B cell (primary cell): ENCODE results near the gene NFATC2. TPM values are rescaled to one million over a fixed set of nuclear protein-coding genes. Genes with fewer than 3 reads are reported as not detected.

Experiments
- ATAC-seq: fragments of 200-7000 bp; cut with Tn5 transposase; one replicate; pipeline ENCODE4 v1.10.0; 2021; ENCODE audit warnings: low read depth, mild to moderate bottlenecking, moderate number of reproducible peaks, moderate library complexity
- CTCF ChIA-PET: fragments of 350-600 bp; sonication (Branson Sonifier 250); formaldehyde crosslinking; loops from one replicate; lab custom pipeline; 2021; ENCODE audit warnings: antibody characterized with exemption, inconsistent platforms; lab: Charles Lee
- POLR2A ChIA-PET: fragments of 350-600 bp; sonication (Branson Sonifier 250); formaldehyde crosslinking; loops from one replicate; lab custom pipeline; 2021; ENCODE audit warnings: antibody characterized with exemption; lab: Charles Lee
- DNase-seq: peaks from one replicate; pipeline ENCODE4 v3.0.0; 2013
- H2AFZ ChIP-seq: 2 replicates; pipeline ENCODE4 v1.6.1; 2012; ENCODE audit warnings: mild to moderate bottlenecking, low read depth, low read length; ENCODE audit not compliant: insufficient read depth, poor library complexity, severe bottlenecking
- H3K27ac ChIP-seq, 2 donors: 1 replicate in 1 of 2; 2 replicates in 1 of 2; pipeline ENCODE4 v1.5.1; 2012 to 2013; ENCODE audit warnings: low read length in 2 of 2, mild to moderate bottlenecking in 2 of 2, moderate library complexity in 1 of 2
- H3K27me3 ChIP-seq, 4 experiments: fragments of 200-600 bp in 1 of 4; sonication (generic) in 1 of 4; replicated peaks in 1 of 4; 1 replicate in 2 of 4; 2 replicates in 2 of 4; pipeline versions ENCODE4 v1.6.1 to v1.7.0; 2013 to 2016; ENCODE audit warnings: low read length in 3 of 4, mild to moderate bottlenecking in 2 of 4, mixed read lengths in 1 of 4, moderate library complexity in 1 of 4; ENCODE audit not compliant: insufficient read depth in 4 of 4, control insufficient read depth in 3 of 4; ENCODE audit errors: control extremely low read depth in 1 of 4
- H3K36me3 ChIP-seq, 2 experiments: replicated peaks in 1 of 2; 1 replicate in 1 of 2; 2 replicates in 1 of 2; pipeline versions ENCODE4 v1.6.1 to v1.7.1; 2013; ENCODE audit warnings: low read length in 1 of 2; ENCODE audit not compliant: insufficient read depth in 2 of 2, control insufficient read depth in 1 of 2; ENCODE audit errors: control extremely low read depth in 1 of 2, extremely low read depth in 1 of 2
- H3K4me1 ChIP-seq, 2 donors: fragments of 200-600 bp in 1 of 2; sonication (generic) in 1 of 2; 1 replicate in 1 of 2; 2 replicates in 1 of 2; pipeline versions ENCODE4 v1.5.1 to v1.6.1; 2013 to 2017; ENCODE audit warnings: low read length in 2 of 2; ENCODE audit not compliant: control insufficient read depth in 2 of 2, insufficient read depth in 2 of 2
- H3K4me2 ChIP-seq: replicated peaks from 2 replicates; pipeline ENCODE3; 2012; ENCODE audit warnings: mild to moderate bottlenecking, low read depth, low read length; ENCODE audit not compliant: poor library complexity, severe bottlenecking
- H3K4me3 ChIP-seq, 5 experiments: fragments of 200-600 bp in 1 of 5; sonication (generic) in 1 of 5; 1 replicate in 3 of 5; 2 replicates in 2 of 5; pipeline versions ENCODE4 v1.5.1 to v1.7.0; 2011 to 2016; ENCODE audit warnings: low read length in 4 of 5, mild to moderate bottlenecking in 4 of 5, low read depth in 2 of 5, control low read depth in 1 of 5, moderate library complexity in 1 of 5; ENCODE audit not compliant: insufficient read depth in 1 of 5; ENCODE audit errors: control extremely low read depth in 1 of 5, extremely low read depth in 1 of 5
- H3K79me2 ChIP-seq: fragments of 200-600 bp; sonication (generic); one replicate; pipeline ENCODE4 v1.6.0; 2016; ENCODE audit warnings: low read length; ENCODE audit not compliant: control insufficient read depth, insufficient read depth
- H3K9ac ChIP-seq: fragments of 200-600 bp; sonication (generic); 2 replicates; pipeline ENCODE4 v1.6.1; 2017; ENCODE audit warnings: mild to moderate bottlenecking, low read length, moderate library complexity
- H3K9me3 ChIP-seq, 3 donors: one replicate each; pipeline versions ENCODE4 v1.6.1 to v1.7.1; 2013; ENCODE audit warnings: low read length in 2 of 3; ENCODE audit not compliant: control insufficient read depth in 2 of 3, insufficient read depth in 1 of 3; ENCODE audit errors: control extremely low read depth in 1 of 3
- H4K20me1 ChIP-seq: 2 replicates; pipeline ENCODE4 v1.6.0; 2012; ENCODE audit warnings: mild to moderate bottlenecking, low read length; ENCODE audit not compliant: insufficient read depth, control insufficient read depth, poor library complexity, severe bottlenecking
- H3K27ac Mint-ChIP-seq: one replicate; pipeline ENCODE4 v1.8.0; 2021; ENCODE audit warnings: mixed read lengths
- H3K27me3 Mint-ChIP-seq: one replicate; pipeline ENCODE4 v1.8.0; 2021; ENCODE audit warnings: mixed read lengths
- H3K4me1 Mint-ChIP-seq: one replicate; pipeline ENCODE4 v1.8.0; 2021; ENCODE audit warnings: mixed read lengths
- H3K4me3 Mint-ChIP-seq: one replicate; pipeline ENCODE4 v1.8.0; 2021; ENCODE audit warnings: mixed read lengths
- H3K9me3 Mint-ChIP-seq: one replicate; pipeline ENCODE4 v1.8.0; 2022; ENCODE audit warnings: mixed read lengths; ENCODE audit not compliant: insufficient read depth
- EZH2 ChIP-seq: IDR thresholded peaks from 2 replicates; pipeline ENCODE4 v1.6.1; 2012; ENCODE audit warnings: borderline replicate concordance, low read depth, mild to moderate bottlenecking, moderate library complexity, low read length; ENCODE audit not compliant: insufficient read depth, poor library complexity, severe bottlenecking
- WGBS: methylation state at CpG from one replicate; pipeline ENCODE4 v1.1.5; 2013; ENCODE audit warnings: missing lambda C conversion rate; ENCODE audit not compliant: insufficient coverage; 5-methylcytosine and 5-hydroxymethylcytosine counted together
- intact Hi-C: fragments of 100-400 bp; cut with micrococcal nuclease; formaldehyde crosslinking; loops from one replicate; pipeline ENCODE4 v1.10.0; 2022
- polyA plus RNA-seq: library from polyadenylated mRNA; depleted of rRNA; stranded (reverse); fragments of >200 nt; gene quantifications from 2 replicates; pipeline ENCODE4 v1.2.3, GENCODE V29; 2012
- total RNA-seq, 2 donors: library from RNA; stranded (reverse); fragments of 120-200 nt in 1 of 2; gene quantifications; 1 replicate in 1 of 2; 2 replicates in 1 of 2; pipeline versions ENCODE4 v1.2.3 to v1.2.4, GENCODE V29; 2013 to 2022
- TF ChIP-seq, protein P1 (sequence below): fragments of 200-600 bp; IDR thresholded peaks from one replicate; pipeline ENCODE4 v1.8.0; 2022; ENCODE audit warnings: antibody characterized with exemption, mild to moderate bottlenecking

NFATC2 gene
- total and polyA plus RNA-seq, 2 donors (not counting 1 experiment from before 2014, with no cell fraction given): 10.1 to 38.0 TPM

GRCh38 chr20:51528263-51529027, 14.1 kb downstream of the NFATC2 start:
- Mint-ChIP-seq H3K27ac (peak overlapping the region; percentile 78), H3K27me3 (no peaks in the 10 kb centered on the region), H3K9me3 (no peaks in the 10 kb centered on the region), H3K4me3 (peak overlapping the region; percentile 78), H3K4me1 (peaks cover 83% of the 10 kb centered on the region)
- TF ChIP-seq EZH2: no peak
- TF ChIP-seq, protein P1, sequence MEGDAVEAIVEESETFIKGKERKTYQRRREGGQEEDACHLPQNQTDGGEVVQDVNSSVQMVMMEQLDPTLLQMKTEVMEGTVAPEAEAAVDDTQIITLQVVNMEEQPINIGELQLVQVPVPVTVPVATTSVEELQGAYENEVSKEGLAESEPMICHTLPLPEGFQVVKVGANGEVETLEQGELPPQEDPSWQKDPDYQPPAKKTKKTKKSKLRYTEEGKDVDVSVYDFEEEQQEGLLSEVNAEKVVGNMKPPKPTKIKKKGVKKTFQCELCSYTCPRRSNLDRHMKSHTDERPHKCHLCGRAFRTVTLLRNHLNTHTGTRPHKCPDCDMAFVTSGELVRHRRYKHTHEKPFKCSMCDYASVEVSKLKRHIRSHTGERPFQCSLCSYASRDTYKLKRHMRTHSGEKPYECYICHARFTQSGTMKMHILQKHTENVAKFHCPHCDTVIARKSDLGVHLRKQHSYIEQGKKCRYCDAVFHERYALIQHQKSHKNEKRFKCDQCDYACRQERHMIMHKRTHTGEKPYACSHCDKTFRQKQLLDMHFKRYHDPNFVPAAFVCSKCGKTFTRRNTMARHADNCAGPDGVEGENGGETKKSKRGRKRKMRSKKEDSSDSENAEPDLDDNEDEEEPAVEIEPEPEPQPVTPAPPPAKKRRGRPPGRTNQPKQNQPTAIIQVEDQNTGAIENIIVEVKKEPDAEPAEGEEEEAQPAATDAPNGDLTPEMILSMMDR: no peak
- Histone ChIP-seq H4K20me1 (peaks cover 76% of the 10 kb centered on the region), H3K79me2 (peaks cover 95% of the 10 kb centered on the region), H3K27me3 (no peaks in the 10 kb centered on the region), H3K4me1 (peaks cover 60 to 90% of the 10 kb centered on the region in 2 donors), H3K4me2 (peak overlapping the region; percentile 56), H2AFZ (no peak overlapping the region), H3K36me3 (peaks cover 0 to 13% of the 10 kb centered on the region in 2 experiments), H3K9ac (peak overlapping the region; percentile 16), H3K9me3 (no peaks in the 10 kb centered on the region), H3K4me3 (peak overlapping the region in 2 of 5 experiments; percentile 4 to 27), H3K27ac (peak overlapping the region; percentile 39 to 60)
- ChIA-PET CTCF (interaction anchor here (0.7 to 1.9 kb wide), 4 partner anchors 13 to 541 kb away, joined by 3 to 7 read pairs (median 3); no protein-coding TSS in a partner anchor), POLR2A (interaction anchor here (0.6 to 3.6 kb wide), 4 partner anchors 13 to 300 kb away, joined by 3 to 12 read pairs (median 10); partner anchors contain the start of gene NFATC2)
- intact Hi-C loops: loop anchor here (5.0 kb wide), 3 partner anchors 36 to 126 kb away; no protein-coding TSS in a partner anchor
- DNase-seq: peak; percentile 61
- ATAC-seq: no peak
- WGBS: 20% methylated on average over 2 of the region's 7 CpGs
